NT2/D1 (cell line): ENCODE measurements around the gene CDH13.

ENCODE experiments used
- SUZ12 ChIP-seq: IDR thresholded peaks from 2 replicates; pipeline ENCODE4 v1.6.1; 2011; ENCODE audit not compliant: insufficient read length, insufficient read depth; ENCODE audit errors: extremely low read depth
- YY1 ChIP-seq: IDR thresholded peaks from 2 replicates; pipeline ENCODE4 v1.6.1; 2011; ENCODE audit not compliant: insufficient read length, insufficient read depth
- ZNF274 ChIP-seq: IDR thresholded peaks from 2 replicates; pipeline ENCODE4 v1.6.1; 2011; ENCODE audit warnings: mild to moderate bottlenecking, low read depth, low read length

DNA sequence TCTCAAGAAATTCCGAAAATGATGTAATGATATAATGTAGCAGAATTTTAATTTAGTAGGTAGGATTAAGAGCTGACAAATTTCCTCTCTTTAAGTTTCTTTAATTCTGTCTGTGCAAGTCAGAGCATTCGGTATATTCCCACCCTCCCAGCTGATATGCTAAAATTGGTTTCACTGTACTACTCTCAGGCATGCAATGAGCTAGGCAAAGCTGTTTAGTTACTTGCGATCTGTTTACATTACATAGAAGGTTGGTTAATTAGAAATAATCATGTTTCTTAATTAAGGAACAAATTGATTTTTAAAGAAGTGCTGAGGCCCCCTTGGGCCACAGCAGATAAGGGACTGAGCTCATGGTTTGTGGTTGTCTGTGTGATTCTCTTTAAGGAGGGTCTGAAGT lies 748.2 kb downstream of the CDH13 start:
- TF ChIP-seq ZNF274, result no peak
- TF ChIP-seq SUZ12, result no peak
- TF ChIP-seq YY1, result no peak
